Activated CD4-positive, alpha-beta memory T cell treated with anti-CD3 and anti-CD28 coated beads for 36 hours (primary cell): ENCODE data around the gene HDAC8. TPM values are rescaled to one million over a fixed set of nuclear protein-coding genes. Genes with fewer than 3 reads are reported as not detected.
"Not testable (repeated sequence)": the region's sequence is repeated elsewhere in the genome, so short reads cannot be mapped to it uniquely, and the experiment has no call there.

Source experiments
- CTCF ChIA-PET: fragments of 350-600 bp; sonication (Branson Sonifier 250); formaldehyde crosslinking; loops from one replicate; lab custom pipeline; 2021; ENCODE audit warnings: antibody characterized with exemption, inconsistent platforms; lab: Charles Lee
- POLR2A ChIA-PET: fragments of 350-600 bp; sonication (Branson Sonifier 250); formaldehyde crosslinking; loops from one replicate; lab custom pipeline; 2021; ENCODE audit warnings: antibody characterized with exemption; lab: Charles Lee
- DNase-seq: peaks from one replicate; pipeline ENCODE4 v3.0.0-alpha.2; 2020
- H3K27ac Mint-ChIP-seq: one replicate; pipeline ENCODE4 v1.8.0; 2021; ENCODE audit warnings: mixed read lengths
- H3K27me3 Mint-ChIP-seq: one replicate; pipeline ENCODE4 v1.8.0; 2021; ENCODE audit warnings: mixed read lengths
- H3K36me3 Mint-ChIP-seq: one replicate; pipeline ENCODE4 v1.8.0; 2021; ENCODE audit warnings: mixed read lengths
- H3K4me1 Mint-ChIP-seq: one replicate; pipeline ENCODE4 v1.8.0; 2021; ENCODE audit warnings: low read depth, mixed read lengths
- H3K4me3 Mint-ChIP-seq: one replicate; pipeline ENCODE4 v1.8.0; 2021; ENCODE audit warnings: mild to moderate bottlenecking, mixed read lengths
- H3K9me3 Mint-ChIP-seq: one replicate; pipeline ENCODE4 v1.8.0; 2021; ENCODE audit warnings: mixed read lengths
- intact Hi-C: fragments of 100-400 bp; cut with micrococcal nuclease; formaldehyde crosslinking; loops from one replicate; pipeline ENCODE4 v1.15.1; 2023
- total RNA-seq, 2 experiments: library from RNA; stranded (reverse); gene quantifications; one replicate each; pipeline ENCODE4 v1.2.3, GENCODE V29; 2021

Gene HDAC8
- total RNA-seq, 2 experiments from 2014 or later = 17.9 to 19.7 TPM

- DNase-seq = no peak
Observed at GRCh38 chrX:72475952-72476668, 96.5 kb downstream of the HDAC8 start.

GRCh38 chrX:72475338-72475737, 97.3 kb downstream of the HDAC8 start:
- Mint-ChIP-seq H3K4me3 (no peak overlapping the region), H3K36me3 (peaks cover 7% of the 10 kb centered on the region), H3K27ac (no peak overlapping the region), H3K9me3 (no peaks in the 10 kb centered on the region), H3K27me3 (no peaks in the 10 kb centered on the region), H3K4me1 (no peaks in the 10 kb centered on the region)
- intact Hi-C loops = no loop called here
- POLR2A ChIA-PET = no interaction called here
- CTCF ChIA-PET = no interaction called here
- DNase-seq = no peak

More at GRCh38 chrX:72475952-72476668, 96.5 kb downstream of the HDAC8 start:
- H3K27me3 Mint-ChIP-seq = no peaks in the 10 kb centered on the region
- CTCF ChIA-PET = interaction anchor here (0.6 kb wide), 1 partner anchor 11 kb away, joined by 3 read pairs; no protein-coding TSS in a partner anchor
- H3K4me1 Mint-ChIP-seq = no peaks in the 10 kb centered on the region
- intact Hi-C loops = no loop called here
- H3K9me3 Mint-ChIP-seq = no peaks in the 10 kb centered on the region
- H3K4me3 Mint-ChIP-seq = no peak overlapping the region
- peaks cover 7% of the 10 kb centered on the region for H3K36me3 Mint-ChIP-seq
- H3K27ac Mint-ChIP-seq = no peak overlapping the region
- POLR2A ChIA-PET = no interaction called here

- no peak for DNase-seq
- no peak overlapping the region for H3K4me3 Mint-ChIP-seq
- peaks cover 11% of the 10 kb centered on the region for H3K36me3 Mint-ChIP-seq
- H3K9me3 Mint-ChIP-seq = no peaks in the 10 kb centered on the region
- CTCF ChIA-PET = no interaction called here
- no peak overlapping the region for H3K27ac Mint-ChIP-seq
- H3K27me3 Mint-ChIP-seq = no peaks in the 10 kb centered on the region
- intact Hi-C loops = no loop called here
- POLR2A ChIA-PET = no interaction called here
- H3K4me1 Mint-ChIP-seq = no peaks in the 10 kb centered on the region
Observed at GRCh38 chrX:72470532-72471223, 102.0 kb downstream of the HDAC8 start.

GRCh38 chrX:72470117-72470516, 102.5 kb downstream of the HDAC8 start:
- Mint-ChIP-seq H3K36me3 (peaks cover 11% of the 10 kb centered on the region), H3K4me3 (no peak overlapping the region), H3K9me3 (no peaks in the 10 kb centered on the region), H3K27me3 (no peaks in the 10 kb centered on the region), H3K27ac (no peak overlapping the region), H3K4me1 (no peaks in the 10 kb centered on the region)
- DNase-seq = no peak
- POLR2A ChIA-PET = no interaction called here
- intact Hi-C loops = no loop called here
- CTCF ChIA-PET = no interaction called here

GRCh38 chrX:72468607-72469006, 104.0 kb downstream of the HDAC8 start:
- no peak for DNase-seq
- Mint-ChIP-seq H3K36me3 (peaks cover 13% of the 10 kb centered on the region), H3K9me3 (no peaks in the 10 kb centered on the region), H3K27me3 (no peaks in the 10 kb centered on the region), H3K4me3 (no peak overlapping the region), H3K4me1 (no peaks in the 10 kb centered on the region), H3K27ac (no peak overlapping the region)
- CTCF ChIA-PET = no interaction called here
- POLR2A ChIA-PET = no interaction called here
- intact Hi-C loops = no loop called here

- intact Hi-C loops = no loop called here
- Mint-ChIP-seq H3K4me3 (no peak overlapping the region), H3K27ac (no peak overlapping the region), H3K9me3 (no peaks in the 10 kb centered on the region), H3K27me3 (no peaks in the 10 kb centered on the region), H3K4me1 (no peaks in the 10 kb centered on the region), H3K36me3 (peaks cover 16% of the 10 kb centered on the region)
- ChIA-PET CTCF (no interaction called here), POLR2A (no interaction called here)
- no peak for DNase-seq
Observed at GRCh38 chrX:72467135-72467534, 105.5 kb downstream of the HDAC8 start.

- Mint-ChIP-seq H3K27me3 (no peaks in the 10 kb centered on the region), H3K4me3 (no peak overlapping the region), H3K4me1 (no peaks in the 10 kb centered on the region), H3K27ac (no peak overlapping the region), H3K9me3 (no peaks in the 10 kb centered on the region), H3K36me3 (peaks cover 21% of the 10 kb centered on the region)
- CTCF ChIA-PET = no interaction called here
- POLR2A ChIA-PET = no interaction called here
- no peak for DNase-seq
- intact Hi-C loops = no loop called here
Observed at GRCh38 chrX:72466493-72466892, 106.2 kb downstream of the HDAC8 start.

- POLR2A ChIA-PET = no interaction called here
- Mint-ChIP-seq H3K27ac (no peak overlapping the region), H3K27me3 (no peaks in the 10 kb centered on the region), H3K9me3 (no peaks in the 10 kb centered on the region), H3K4me3 (no peak overlapping the region), H3K4me1 (no peaks in the 10 kb centered on the region), H3K36me3 (peaks cover 21% of the 10 kb centered on the region)
- no peak for DNase-seq
- intact Hi-C loops = no loop called here
- CTCF ChIA-PET = no interaction called here
Observed at GRCh38 chrX:72465889-72466288, 106.8 kb downstream of the HDAC8 start.

- intact Hi-C loops = no loop called here
- H3K36me3 Mint-ChIP-seq = peaks cover 15% of the 10 kb centered on the region
- H3K27ac Mint-ChIP-seq = no peak overlapping the region
- no peak for DNase-seq
- H3K9me3 Mint-ChIP-seq = no peaks in the 10 kb centered on the region
- no peak overlapping the region for H3K4me3 Mint-ChIP-seq
- H3K4me1 Mint-ChIP-seq = no peaks in the 10 kb centered on the region
- ChIA-PET CTCF (no interaction called here), POLR2A (no interaction called here)
- H3K27me3 Mint-ChIP-seq = no peaks in the 10 kb centered on the region
Observed at GRCh38 chrX:72461766-72462165, 110.9 kb downstream of the HDAC8 start.

- no peak for DNase-seq
- no peaks in the 10 kb centered on the region for H3K4me1 Mint-ChIP-seq
- H3K27me3 Mint-ChIP-seq = no peaks in the 10 kb centered on the region
- no peak overlapping the region for H3K27ac Mint-ChIP-seq
- ChIA-PET POLR2A (no interaction called here), CTCF (no interaction called here)
- peaks cover 15% of the 10 kb centered on the region for H3K36me3 Mint-ChIP-seq
- no peak overlapping the region for H3K4me3 Mint-ChIP-seq
- no peaks in the 10 kb centered on the region for H3K9me3 Mint-ChIP-seq
- intact Hi-C loops = no loop called here
Observed at GRCh38 chrX:72461288-72461687, 111.4 kb downstream of the HDAC8 start.

- Mint-ChIP-seq H3K4me3 (no peak overlapping the region), H3K27ac (no peak overlapping the region), H3K36me3 (peaks cover 15% of the 10 kb centered on the region), H3K4me1 (no peaks in the 10 kb centered on the region), H3K9me3 (no peaks in the 10 kb centered on the region), H3K27me3 (no peaks in the 10 kb centered on the region)
- no peak for DNase-seq
- ChIA-PET POLR2A (no interaction called here), CTCF (no interaction called here)
- intact Hi-C loops = no loop called here
Observed at GRCh38 chrX:72460715-72461114, 111.9 kb downstream of the HDAC8 start.

GRCh38 chrX:72449034-72449433, 123.6 kb downstream of the HDAC8 start:
- H3K27ac Mint-ChIP-seq, intact Hi-C loops, H3K27me3 Mint-ChIP-seq, H3K4me1 Mint-ChIP-seq, POLR2A ChIA-PET, H3K4me3 Mint-ChIP-seq, CTCF ChIA-PET, H3K9me3 Mint-ChIP-seq, DNase-seq: not testable (repeated sequence)
- H3K36me3 Mint-ChIP-seq = peaks cover 36% of the 10 kb centered on the region

GRCh38 chrX:72440764-72441163, 131.9 kb downstream of the HDAC8 start:
- intact Hi-C loops, DNase-seq, H3K27ac Mint-ChIP-seq, H3K27me3 Mint-ChIP-seq, H3K4me3 Mint-ChIP-seq, CTCF ChIA-PET, H3K4me1 Mint-ChIP-seq, POLR2A ChIA-PET: not testable (repeated sequence)
- Mint-ChIP-seq H3K36me3 (peaks cover 41% of the 10 kb centered on the region), H3K9me3 (peaks cover 17% of the 10 kb centered on the region)
